NCI-H748 (cell line): ENCODE measurements around the gene PCDHB14.
"Not testable (repeated sequence)": the region's sequence is repeated elsewhere in the genome, so short reads cannot be mapped to it uniquely, and the experiment has no call there.

Source experiments
- DNase-seq: peaks from one replicate; lab custom pipeline; 2025; ENCODE audit not compliant: unreplicated experiment; lab: John Stamatoyannopoulos, UW

PCDHB14 gene

GRCh38 chr5:141223112-141223783 lies at the start of gene PCDHB14:
TSS of gene PCDHB14 (plus strand) at chr5:141223343. CDS start at chr5:141223506, 163 bp downstream.
- DNase-seq = peak; percentile 86

GRCh38 chr5:141174291-141175104 lies 48.6 kb upstream of the PCDHB14 start:
- not testable (repeated sequence) for DNase-seq

- DNase-seq = no peak
Observed at GRCh38 chr5:141175933-141176332, 47.2 kb upstream of the PCDHB14 start.

GRCh38 chr5:141177577-141178191 lies 45.5 kb upstream of the PCDHB14 start, which contains the start of gene PCDHB8:
TSS of gene PCDHB8 (plus strand) at chr5:141177790. CDS start at chr5:141178035, 245 bp downstream.
- peak; percentile 92 for DNase-seq

DNA sequence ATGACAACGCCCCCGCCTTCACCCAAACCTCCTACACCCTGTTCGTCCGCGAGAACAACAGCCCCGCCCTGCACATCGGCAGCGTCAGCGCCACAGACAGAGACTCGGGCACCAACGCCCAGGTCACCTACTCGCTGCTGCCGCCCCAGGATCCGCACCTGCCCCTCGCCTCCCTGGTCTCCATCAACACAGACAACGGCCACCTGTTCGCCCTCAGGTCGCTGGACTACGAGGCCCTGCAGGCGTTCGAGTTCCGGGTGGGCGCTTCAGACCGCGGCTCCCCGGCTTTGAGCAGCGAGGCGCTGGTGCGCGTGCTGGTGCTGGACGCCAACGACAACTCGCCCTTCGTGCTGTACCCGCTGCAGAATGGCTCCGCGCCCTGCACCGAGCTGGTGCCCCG lies 43.8 kb upstream of the PCDHB14 start:
- not testable (repeated sequence) for DNase-seq

DNA sequence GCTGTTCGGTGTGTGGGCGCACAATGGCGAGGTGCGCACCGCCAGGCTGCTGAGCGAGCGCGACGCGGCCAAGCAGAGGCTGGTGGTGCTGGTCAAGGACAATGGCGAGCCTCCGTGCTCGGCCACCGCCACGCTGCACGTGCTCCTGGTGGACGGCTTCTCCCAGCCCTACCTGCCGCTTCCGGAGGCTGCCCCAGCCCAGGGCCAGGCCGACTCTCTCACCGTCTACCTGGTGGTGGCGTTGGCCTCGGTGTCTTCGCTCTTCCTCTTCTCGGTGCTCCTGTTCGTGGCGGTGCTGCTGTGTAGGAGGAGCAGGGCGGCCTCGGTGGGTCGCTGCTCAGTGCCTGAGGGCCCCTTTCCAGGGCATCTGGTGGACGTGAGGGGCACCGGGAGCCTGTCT lies 43.3 kb upstream of the PCDHB14 start:
- DNase-seq = not testable (repeated sequence)

DNA sequence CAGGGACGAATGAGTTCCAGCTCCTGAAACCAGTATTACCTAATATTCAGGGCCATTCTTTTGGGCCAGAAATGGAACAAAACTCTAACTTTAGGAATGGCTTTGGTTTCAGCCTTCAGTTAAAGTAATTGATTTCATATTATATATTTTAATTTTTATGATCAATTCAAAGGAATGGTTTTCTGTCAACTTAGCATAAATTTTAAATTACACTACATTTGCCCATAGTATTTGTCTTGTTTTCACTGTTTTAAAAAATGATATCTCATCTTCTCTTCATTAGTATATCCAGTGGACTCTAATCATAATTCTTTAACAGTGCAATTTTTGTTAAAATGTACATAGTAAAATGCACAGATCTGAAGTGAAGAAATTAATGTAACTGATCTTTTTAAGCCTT lies 42.8 kb upstream of the PCDHB14 start:
- no peak for DNase-seq

GRCh38 chr5:141182248-141182647 lies 40.9 kb upstream of the PCDHB14 start, which contains the start of gene PCDHB16:
TSS of gene PCDHB16 (plus strand) at chr5:141182387. CDS start at chr5:141182560, 173 bp downstream.
- DNase-seq = peak; percentile 60

GRCh38 chr5:141184117-141184855 lies 38.9 kb upstream of the PCDHB14 start:
- not testable (repeated sequence) for DNase-seq

- peak; percentile 83 for DNase-seq
Observed at GRCh38 chr5:141186897-141187512, 36.1 kb upstream of the PCDHB14 start, which contains the start of gene PCDHB9. TSS of gene PCDHB9 (plus strand) at chr5:141187161. CDS start at chr5:141187319, 158 bp downstream.

- DNase-seq = not testable (repeated sequence)
Observed at GRCh38 chr5:141188682-141189081, 34.5 kb upstream of the PCDHB14 start.

DNA sequence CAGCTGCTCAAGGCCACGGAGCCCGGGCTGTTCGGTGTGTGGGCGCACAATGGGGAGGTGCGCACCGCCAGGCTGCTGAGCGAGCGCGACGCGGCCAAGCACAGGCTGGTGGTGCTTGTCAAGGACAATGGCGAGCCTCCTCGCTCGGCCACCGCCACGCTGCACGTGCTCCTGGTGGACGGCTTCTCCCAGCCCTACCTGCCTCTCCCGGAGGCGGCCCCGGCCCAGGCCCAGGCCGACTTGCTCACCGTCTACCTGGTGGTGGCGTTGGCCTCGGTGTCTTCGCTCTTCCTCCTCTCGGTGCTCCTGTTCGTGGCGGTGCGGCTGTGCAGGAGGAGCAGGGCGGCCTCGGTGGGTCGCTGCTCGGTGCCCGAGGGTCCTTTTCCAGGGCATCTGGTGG lies 34.0 kb upstream of the PCDHB14 start:
- DNase-seq = not testable (repeated sequence)

- DNase-seq = peak; percentile 85
Observed at GRCh38 chr5:141192110-141192725, 30.9 kb upstream of the PCDHB14 start, which contains the start of gene PCDHB10. TSS of gene PCDHB10 (plus strand) at chr5:141192353. CDS start at chr5:141192553, 200 bp downstream.

DNA sequence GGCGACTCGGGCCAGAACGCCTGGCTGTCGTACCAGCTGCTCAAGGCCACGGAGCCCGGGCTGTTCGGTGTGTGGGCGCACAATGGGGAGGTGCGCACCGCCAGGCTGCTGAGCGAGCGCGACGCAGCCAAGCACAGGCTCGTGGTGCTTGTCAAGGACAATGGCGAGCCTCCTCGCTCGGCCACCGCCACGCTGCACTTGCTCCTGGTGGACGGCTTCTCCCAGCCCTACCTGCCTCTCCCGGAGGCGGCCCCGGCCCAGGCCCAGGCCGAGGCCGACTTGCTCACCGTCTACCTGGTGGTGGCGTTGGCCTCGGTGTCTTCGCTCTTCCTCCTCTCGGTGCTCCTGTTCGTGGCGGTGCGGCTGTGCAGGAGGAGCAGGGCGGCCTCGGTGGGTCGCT lies 28.8 kb upstream of the PCDHB14 start:
- DNase-seq = not testable (repeated sequence)

- DNase-seq = no peak
Observed at GRCh38 chr5:141196363-141196762, 26.8 kb upstream of the PCDHB14 start.

DNA sequence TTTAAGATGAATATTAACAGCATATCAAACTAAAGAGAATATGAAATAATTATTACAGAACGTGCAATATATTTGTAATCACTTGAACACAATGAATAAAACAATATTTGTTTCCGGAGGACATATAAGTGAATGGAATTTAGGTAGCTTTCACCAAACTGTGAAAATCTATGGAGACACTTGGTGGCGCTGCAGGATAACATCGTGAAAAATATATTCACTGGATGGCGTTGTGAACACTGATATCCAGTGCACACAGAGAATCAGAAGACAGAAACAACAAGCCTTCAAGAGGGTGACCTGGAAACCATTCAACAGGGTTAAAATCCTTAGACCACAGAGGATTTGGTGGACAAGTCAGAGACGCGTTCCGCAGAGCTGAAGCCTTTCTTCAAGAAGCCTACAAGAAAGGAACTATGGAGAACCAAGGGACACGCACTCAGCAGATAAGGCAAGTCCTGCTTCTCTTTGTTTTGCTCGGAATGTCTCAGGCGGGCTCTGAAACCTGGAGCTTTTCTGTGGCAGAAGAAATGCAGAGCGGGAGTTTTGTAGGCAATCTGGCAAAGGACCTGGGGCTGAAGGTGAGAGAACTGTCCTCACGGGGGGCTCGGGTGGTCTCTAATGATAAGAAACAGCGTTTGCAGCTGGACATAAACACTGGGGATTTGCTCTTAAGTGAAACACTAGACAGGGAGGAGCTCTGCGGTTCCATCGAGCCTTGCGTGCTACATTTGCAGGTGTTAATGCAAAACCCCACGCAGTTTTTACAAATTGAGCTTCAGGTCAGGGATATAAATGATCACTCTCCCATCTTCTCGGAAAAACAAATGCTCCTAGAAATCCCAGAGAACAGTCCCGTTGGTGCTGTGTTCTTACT lies 23.5 kb upstream of the PCDHB14 start, which contains the start of gene PCDHB11:
PCDHB11 (plus strand) TSS at position 269 of the 877 bp plus-strand sequence; CDS start at position 417, 148 bp downstream.
- DNase-seq = peak; percentile 86

- not testable (repeated sequence) for DNase-seq
Observed at GRCh38 chr5:141201126-141201525, 22.0 kb upstream of the PCDHB14 start.

DNA sequence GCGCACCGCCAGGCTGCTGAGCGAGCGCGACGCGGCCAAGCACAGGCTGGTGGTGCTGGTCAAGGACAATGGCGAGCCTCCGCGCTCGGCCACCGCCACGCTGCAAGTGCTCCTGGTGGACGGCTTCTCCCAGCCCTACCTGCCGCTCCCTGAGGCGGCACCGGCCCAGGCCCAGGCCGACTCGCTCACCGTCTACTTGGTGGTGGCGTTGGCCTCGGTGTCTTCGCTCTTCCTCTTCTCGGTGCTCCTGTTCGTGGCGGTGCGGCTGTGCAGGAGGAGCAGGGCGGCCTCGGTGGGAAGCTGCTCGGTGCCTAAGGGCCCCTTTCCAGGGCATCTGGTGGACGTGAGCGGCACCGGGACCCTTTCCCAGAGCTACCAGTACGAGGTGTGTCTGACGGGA lies 21.5 kb upstream of the PCDHB14 start:
- not testable (repeated sequence) for DNase-seq
